ENCODE results near the gene GDF10. TPM values are rescaled to one million over a fixed set of nuclear protein-coding genes. Genes with fewer than 3 reads are reported as not detected.

The GDF10 gene
- total RNA-seq, 1 donor from 2014 or later: not detected

DNA sequence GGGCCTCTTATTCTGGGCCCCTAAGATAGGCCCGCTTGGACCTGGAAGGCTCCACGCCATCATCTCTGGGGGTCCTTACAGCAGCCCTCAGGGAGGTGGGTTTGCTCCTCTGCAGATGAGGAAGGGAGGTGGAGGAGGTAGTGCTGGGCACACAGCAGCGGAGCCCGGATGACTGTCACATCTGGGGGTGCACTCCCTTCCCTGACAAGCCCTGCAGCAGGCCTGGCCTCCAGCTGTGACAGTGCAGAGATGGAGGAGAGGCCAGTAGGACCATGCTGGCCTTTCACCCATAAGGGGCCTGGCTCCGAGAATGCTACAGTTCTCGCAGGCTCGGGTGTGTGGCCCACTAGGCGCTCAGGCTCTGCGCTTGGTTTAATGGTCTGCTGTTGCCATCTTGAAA is 31.5 kb downstream of the GDF10 start:
- intact Hi-C loops (cut with micrococcal nuclease): no loop called here

DNA sequence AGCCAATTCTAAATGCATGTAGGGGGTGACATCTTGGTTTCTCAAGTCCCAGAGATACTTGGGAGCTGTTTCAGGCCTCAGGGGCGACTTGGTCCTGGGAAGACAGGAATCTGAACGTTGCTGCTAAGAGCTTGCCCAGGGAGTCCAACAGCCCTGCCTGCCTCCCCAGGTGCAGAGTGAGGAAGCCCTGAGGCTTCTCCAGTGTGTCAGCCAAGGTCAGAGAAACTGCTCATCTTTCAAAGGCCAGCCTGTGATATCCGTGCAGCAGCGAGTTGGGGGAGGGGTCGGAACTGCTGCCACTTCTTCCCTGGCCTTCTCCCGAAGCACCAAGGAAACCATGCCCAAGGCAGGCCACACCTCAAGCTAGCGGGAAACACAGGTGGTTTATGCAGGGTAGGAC is 32.0 kb downstream of the GDF10 start:
- intact Hi-C loops (cut with micrococcal nuclease): no loop called here

DNA sequence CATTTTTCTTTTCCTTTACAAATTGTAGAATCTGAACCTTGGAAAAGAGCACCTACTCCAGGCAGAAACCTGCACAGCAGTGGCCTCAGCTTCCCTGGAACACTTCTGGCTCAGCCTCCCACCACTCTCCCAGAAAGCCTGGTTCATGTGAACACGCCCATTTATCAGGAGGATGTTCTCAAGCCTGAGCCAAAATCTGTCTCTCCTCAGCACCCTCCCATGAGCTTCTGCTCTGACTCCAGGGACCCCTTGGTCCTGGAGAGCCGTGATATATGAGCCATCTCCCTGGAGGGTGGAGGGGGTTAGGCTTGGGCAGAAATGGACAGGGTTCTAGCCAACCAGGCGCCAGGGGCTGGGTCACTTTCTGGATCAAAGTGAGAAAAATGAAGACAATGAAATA is 32.4 kb downstream of the GDF10 start:
- intact Hi-C loops (cut with micrococcal nuclease): no loop called here

DNA sequence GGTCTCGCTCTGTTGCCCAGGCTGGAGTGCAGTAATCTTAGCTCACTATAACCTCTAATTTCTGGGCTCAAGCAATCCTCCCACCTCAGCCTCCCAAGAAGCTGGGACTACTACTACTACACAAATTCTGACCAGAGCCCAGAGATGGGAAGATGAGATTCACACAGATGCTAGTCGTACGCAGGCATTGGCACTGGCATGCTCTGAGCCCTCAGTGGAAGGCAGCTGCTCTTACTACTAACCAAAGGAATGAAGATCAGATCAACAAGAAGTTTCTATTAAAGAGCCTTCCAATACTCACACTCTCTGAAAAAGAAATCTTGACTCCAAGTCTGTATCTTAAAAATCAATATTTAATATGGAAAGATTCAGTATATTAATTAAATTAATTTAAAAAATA is 32.9 kb downstream of the GDF10 start:
- intact Hi-C loops (cut with micrococcal nuclease): no loop called here

DNA sequence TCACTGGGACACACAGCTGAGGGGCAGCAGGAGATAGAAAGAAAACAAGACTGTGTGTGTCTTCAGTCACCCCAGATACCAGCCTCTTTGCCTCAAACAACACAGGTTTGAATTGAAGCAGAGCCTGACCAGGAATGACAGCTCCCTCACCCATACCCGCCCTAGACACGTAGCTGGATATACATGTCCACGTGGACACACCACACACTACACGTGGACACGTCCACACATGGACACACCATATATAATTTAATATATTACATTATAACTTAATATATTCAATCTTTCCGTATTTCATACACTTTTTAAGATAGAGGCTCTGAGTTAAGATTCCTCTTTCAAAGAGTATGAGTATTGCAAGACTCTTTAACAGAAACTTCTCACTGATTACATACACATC is 33.5 kb downstream of the GDF10 start:
- intact Hi-C loops (cut with micrococcal nuclease): no loop called here

DNA sequence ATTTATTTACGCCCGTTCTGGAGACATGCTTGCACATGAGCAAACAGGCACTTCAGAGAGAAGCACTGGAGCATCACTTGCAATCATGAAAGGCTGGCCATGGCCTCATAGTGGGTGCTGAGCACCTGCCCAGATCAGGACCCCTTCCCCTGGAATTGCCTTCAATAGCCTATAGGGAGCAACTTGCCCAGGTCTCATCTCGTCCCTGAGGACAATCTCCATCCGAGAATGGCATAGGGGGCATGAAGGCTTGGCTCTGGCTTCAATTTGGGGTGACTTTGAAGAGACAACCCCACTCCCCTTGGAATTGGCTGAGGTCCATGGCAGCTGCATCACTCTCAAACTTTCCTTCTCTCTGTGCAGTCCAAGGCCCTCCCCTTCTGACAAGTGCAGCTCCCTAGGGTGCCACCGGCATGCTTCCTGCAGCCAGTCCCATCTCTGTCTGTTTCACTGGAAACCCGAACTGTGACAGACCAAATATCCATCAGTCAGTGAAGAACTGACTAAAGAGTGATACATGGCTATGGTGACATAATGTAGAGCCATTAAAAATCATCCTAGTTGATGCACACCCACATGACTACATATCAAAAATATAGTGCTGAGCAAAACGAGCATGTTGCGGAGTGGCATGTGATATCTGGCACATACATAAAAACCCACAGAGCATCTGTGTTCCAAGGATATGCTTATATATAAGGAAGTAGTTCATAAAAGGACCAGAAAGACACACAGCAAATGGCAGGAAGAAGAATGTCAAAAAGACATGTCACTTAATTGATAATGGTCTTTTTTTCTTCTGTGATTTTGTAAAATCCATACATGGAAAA is 34.7 kb downstream of the GDF10 start:
- intact Hi-C loops (cut with micrococcal nuclease): no loop called here

DNA sequence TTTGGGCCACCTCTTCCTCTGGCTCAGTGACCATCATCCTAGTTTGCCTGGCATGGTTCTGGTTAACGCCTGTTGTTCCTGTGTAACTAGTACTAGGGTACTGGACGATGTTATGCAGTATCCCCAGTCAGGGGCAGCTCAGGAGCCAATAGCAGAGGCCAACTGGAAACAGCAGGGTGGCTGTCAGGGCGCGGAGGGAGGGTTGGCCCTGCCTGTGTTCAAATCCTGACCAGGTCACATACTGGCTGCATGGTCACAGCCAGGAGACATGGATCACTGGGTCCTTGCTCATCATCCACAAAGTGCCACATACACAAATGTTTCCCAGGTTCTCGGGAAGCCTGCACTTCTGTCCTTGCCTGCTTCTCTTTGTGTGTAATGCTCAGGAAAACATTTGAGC is 35.9 kb downstream of the GDF10 start:
- intact Hi-C loops (cut with micrococcal nuclease): no loop called here

DNA sequence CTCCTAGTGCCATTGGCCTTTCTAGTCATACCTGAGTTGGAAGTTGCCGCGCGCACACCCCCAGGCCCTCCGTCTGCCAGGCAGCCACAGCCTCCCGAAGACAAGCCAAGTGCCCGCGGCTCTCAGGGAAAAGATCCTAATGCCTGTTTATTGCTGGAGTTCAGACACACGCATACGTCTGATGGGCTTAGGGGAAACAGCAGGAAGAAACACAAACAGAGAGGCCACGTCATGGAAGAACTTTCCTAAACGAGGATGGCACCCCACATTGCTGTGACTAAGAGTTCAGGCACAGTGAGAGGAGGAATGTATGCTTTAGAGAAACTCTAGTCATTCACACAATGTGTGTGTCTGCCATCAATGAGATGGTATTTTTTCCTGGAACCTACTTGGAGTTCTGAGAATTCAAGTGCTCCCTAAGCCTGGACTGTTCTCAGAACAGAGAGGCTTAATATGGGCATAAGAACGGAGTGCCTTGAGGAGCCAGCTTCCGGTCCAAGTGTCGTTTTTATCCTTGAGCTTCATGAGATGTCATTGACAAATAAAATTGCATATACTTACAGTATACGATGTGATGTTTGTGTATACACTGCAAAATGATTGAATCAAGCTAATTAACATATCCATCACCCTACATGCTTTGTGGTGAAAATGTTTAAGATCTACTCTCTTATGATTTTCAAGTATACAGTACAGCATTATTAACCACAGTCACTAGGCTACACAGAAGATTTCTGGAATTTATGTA is 36.6 kb downstream of the GDF10 start:
- intact Hi-C loops (cut with micrococcal nuclease): no loop called here

DNA sequence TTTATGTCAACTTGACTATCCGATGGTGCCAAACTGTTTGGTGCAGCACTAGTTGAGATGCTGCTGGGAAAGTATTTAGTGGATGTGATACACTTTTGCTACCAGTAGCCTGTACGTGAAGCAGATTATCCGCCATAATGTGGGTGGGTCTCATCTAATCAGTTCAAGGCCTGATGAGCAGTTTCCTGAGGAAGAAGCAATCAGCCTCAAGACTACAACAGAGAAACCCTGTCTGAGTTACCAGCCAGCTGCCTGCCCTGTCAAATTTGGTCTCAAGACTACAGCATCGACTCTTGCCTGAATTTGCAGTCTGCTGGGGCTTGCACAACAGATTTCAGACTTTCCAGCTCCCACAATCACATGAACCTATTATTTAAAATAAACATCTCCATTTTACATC is 37.3 kb downstream of the GDF10 start:
- intact Hi-C loops (cut with micrococcal nuclease): no loop called here

DNA sequence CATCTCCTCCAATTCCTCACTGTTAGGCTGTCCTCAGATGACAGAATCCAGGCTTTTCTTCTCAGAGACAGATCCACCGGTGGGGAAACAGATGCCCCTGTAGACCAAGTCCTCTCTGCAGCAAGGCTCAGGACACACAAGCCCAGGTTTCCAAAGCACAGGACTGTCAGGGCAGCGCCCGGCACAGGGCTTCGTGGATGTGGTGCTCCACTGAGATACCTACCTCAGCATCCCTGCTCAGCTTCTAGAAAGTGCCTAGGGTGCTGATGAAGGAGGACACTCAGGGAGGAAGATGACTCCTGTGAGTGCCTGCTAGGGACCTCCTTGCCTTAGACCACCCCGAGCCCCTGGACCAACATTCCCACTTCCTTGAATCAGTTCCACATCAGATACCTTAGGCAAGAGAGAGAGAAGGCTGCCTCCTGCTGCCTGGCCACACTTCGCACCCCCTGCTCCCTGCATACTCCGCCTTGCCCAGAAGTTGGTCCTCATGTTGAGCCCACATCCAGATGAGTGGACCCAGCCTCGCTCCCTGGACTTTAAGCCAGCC is 39.3 kb downstream of the GDF10 start:
- intact Hi-C loops (cut with micrococcal nuclease): no loop called here

DNA sequence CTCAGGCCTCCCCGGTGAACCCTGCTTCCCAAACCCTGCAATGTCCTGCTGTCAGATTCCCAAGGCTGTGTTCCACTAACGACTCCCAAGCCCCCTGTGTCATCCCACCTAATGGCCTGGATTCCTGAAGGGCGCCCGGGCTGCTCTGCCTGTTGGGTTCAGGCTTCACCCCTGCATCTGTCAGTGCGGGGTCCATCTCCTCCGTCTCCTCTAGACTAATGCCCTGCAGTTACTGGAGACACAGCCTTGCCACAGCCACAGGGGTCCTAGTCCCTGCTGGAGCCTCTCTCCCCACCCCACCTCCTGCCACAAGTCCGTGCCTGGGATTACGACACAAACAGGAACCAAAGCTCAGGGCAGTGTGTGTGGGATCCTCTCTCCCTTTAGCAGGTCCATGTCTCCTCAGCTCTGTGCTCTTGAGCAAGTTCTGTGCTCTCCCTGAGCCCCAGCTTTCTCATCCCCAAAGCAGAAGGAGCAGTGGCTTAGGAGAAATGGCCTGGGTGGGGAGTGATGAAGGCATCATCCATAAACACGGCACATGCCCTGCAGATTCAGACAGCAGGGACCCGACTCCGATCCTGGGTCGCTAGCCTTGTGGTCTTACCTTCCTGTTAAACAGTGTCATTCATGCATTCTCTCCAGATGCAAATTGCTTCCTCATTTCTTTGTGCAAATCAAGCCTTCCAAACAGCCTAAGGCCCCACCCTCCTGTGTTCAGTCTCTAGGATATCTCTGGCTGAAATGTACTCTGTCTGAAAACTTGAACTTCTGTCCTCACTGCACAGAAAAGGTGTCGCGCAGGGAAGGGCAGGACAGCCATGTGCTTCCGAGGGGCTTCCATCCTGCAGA is 40.0 kb downstream of the GDF10 start:
- intact Hi-C loops (cut with micrococcal nuclease): loop anchor here (1.0 kb wide), 2 partner anchors 293 to 316 kb away; no protein-coding TSS in a partner anchor

DNA sequence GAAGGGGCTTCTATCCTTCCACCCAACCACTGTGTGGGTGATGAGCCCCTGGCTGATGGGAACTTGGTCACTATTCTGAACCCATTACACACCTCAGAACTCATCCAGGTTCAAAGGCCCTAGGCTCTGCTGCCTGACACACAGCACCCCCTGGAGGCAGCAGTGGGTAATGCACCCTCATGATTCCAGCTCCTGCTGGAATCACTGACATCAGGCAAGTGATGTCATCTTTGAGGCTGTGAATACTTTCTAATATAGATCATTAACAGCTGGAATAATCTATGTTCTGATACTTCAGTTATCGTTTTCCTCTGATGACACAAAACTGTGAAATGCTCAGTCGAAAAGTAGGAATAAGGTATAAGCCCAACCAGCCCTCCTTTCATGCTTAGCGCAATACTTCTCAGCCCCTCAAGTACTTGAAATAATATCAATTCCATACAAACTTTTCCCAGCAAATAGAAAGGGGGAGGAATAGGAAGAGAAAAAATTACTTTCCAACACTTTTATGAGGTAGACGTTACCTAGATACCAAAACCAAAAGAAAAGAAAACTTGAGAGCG is 40.7 kb downstream of the GDF10 start:
- intact Hi-C loops (cut with micrococcal nuclease): loop anchor here (1.0 kb wide), 2 partner anchors 293 to 316 kb away; no protein-coding TSS in a partner anchor

DNA sequence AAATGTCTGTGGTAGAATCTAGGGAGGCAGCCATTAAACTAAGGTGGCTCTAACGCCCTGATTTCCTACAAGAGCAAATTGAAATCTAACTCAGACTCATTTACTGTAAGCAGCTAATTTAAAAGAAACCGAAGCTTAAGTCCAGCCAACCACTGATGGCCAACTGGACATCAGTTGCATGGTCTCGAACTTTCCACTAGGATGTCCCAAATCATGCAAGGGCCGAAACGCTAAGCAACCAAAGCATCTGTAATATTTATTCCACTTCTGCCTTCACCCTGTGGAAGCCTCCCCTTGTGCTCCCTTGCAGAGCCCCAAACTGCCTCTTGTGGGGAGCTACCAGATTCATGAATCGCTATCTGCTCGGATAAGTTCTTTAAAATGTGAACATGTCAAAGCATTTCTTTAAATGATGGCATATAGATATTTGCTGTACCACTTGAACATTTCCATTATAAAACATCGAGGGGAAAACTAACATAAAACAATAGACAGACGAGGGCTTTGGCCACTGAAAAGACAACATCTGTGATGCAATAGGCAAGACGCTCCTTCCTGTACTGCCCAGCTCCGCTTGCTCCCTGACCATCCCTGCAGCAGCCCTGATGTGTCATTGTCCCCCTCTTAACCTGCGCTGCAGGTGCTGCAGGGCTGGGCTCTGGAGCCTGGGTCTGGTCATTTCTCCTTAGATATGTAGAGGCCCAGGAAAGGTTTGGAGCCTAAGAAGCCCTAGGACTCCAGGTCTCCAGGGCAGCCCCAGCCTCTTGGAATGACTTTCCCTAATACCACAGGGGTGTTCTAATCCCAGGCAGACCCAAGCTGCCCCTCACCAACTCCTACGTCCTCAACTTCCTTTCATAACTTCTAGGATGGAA is 45.2 kb downstream of the GDF10 start:
- intact Hi-C loops (cut with micrococcal nuclease): no loop called here

DNA sequence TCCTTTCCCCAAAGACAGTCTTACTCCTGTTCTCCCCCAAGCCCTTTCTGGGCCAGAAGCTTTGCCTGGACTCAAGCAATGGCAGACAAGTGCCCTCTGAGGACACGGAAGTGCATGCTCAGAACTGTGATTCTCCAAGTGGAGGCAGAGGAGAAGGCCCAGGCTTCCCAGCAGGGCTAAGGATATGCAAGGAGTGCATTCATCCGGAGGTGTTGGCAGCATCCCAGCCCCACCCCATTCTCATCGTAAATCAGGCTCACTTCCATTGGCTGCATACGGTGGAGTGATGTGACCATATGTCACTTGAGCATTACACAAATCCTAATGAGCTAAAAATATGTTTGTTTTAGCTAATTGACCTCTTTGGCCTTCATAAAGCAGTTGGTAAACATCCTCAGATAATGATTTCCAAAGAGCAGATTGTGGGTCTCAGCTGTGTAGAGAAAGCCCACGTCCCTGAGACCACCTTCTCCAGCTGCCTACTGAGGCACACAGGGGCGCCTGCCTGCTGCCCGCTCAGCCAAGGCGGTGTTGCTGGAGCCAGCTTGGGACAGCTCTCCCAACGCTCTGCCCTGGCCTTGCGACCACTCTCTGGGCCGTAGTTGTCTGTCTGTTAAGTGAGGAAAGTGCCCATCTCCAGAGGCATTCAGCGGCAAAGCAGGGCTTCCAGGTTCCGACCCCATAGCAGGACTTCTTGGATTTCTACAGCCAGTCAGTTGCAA is 46.7 kb downstream of the GDF10 start:
- intact Hi-C loops (cut with micrococcal nuclease): no loop called here

DNA sequence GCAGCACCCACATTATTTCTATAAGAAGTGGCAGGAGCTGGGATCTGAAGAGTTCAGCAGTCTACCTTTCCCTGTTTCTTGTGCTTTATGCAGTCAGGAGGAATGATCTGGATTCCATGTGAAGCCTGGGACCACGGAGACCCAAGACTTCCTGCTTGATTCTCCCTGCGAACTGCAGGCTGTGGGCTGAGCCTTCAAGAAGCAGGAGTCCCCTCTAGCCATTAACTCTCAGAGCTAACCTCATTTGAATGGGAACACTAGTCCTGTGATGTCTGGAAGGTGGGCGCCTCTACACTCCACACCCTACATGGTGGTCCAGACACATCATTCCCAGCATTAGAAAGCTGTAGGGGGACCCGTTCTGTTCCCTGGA is 47.3 kb downstream of the GDF10 start:
- intact Hi-C loops (cut with micrococcal nuclease): no loop called here

DNA sequence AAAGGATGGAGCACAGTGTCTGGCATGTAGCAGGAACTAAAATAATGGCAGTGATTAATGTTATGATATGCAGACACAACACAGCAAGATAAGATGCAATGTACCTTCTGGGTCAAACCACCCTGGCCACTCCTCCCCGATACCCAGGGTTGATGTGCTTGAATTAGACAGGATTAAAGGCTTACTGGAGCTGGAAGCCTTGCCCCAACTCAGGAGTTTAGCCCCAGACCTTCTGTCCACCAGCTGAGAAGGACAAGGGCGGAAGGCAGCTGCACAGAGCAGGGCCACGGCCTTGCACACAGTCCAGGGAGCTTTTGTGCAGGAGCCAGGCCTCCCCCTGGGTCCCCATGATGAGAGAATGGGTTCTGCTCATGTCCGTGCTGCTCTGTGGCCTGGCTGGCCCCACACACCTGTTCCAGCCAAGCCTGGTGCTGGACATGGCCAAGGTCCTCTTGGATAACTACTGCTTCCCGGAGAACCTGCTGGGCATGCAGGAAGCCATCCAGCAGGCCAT is 48.2 kb downstream of the GDF10 start, which contains the start of gene RBP3:
Gene RBP3 (plus strand): TSS at position 226 of the 514 bp plus-strand sequence. CDS start 122 bp downstream, at position 348.
- intact Hi-C loops (cut with micrococcal nuclease): no loop called here

DNA sequence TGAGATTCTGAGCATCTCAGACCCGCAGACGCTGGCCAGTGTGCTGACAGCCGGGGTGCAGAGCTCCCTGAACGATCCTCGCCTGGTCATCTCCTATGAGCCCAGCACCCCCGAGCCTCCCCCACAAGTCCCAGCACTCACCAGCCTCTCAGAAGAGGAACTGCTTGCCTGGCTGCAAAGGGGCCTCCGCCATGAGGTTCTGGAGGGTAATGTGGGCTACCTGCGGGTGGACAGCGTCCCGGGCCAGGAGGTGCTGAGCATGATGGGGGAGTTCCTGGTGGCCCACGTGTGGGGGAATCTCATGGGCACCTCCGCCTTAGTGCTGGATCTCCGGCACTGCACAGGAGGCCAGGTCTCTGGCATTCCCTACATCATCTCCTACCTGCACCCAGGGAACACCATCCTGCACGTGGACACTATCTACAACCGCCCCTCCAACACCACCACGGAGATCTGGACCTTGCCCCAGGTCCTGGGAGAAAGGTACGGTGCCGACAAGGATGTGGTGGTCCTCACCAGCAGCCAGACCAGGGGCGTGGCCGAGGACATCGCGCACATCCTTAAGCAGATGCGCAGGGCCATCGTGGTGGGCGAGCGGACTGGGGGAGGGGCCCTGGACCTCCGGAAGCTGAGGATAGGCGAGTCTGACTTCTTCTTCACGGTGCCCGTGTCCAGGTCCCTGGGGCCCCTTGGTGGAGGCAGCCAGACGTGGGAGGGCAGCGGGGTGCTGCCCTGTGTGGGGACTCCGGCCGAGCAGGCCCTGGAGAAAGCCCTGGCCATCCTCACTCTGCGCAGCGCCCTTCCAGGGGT is 48.9 kb downstream of the GDF10 start:
- intact Hi-C loops (cut with micrococcal nuclease): no loop called here

DNA sequence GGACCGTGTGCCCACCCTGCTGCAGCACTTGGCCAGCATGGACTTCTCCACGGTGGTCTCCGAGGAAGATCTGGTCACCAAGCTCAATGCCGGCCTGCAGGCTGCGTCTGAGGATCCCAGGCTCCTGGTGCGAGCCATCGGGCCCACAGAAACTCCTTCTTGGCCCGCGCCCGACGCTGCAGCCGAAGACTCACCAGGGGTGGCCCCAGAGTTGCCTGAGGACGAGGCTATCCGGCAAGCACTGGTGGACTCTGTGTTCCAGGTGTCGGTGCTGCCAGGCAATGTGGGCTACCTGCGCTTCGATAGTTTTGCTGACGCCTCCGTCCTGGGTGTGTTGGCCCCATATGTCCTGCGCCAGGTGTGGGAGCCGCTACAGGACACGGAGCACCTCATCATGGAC is 49.5 kb downstream of the GDF10 start:
- intact Hi-C loops (cut with micrococcal nuclease): no loop called here

Measured in T-helper 2 cell treated with Interferon-gamma antibody and Interleukin-4, amounts not matched to agents 100 ng/mL and 5 ng/mL, for 36 hours (primary cell).